ENCODE data around the gene OLA1.

The OLA1 gene

GRCh38 chr2:174072857-174073256 lies 175.5 kb downstream of the OLA1 start:
- no peak for FAIRE-seq

DNA sequence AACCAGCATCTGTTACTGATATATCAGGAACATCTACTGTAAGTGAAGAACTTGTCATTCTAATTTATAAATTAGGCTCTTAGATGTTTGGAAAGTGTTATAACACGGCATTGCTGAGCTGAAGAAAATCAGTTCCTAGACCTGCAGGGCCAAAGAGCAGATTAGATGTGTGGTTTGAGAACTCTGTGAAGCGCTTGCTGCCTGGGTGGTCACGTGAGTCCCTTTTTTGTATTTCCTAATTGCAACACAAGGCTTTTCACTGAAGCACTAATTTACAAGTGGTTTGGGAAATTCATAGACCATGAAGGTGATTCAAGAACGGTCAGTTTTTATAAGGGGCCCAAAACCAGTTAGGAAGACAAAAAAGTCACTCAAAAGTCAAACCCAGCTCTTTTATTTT lies 176.3 kb downstream of the OLA1 start:
- DNase-seq (ENCODE audit: insufficient read length, low spot score): no peak
- FAIRE-seq: no peak

More at GRCh38 chr2:174072857-174073256, 175.5 kb downstream of the OLA1 start:
- no peak for DNase-seq (ENCODE audit: insufficient read length, low spot score)

DNA sequence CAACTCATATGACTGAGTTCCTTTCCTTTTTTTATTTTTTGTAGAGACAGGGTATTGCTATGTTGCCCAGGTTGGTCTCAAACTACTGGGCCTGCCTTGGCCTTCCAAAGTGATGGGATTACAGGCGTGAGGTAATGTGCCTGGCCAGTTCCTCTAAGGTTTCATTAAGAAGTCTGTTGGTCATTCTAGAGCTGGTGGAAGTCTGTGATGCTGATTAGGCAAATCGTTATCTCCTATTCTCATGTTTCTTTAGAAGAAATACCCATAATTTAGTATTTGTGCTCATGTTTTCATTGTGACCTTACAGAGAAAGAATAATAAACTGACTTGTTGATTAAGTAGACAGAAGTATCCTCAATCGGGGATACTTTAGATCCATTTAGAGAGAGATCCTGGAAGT lies 177.0 kb downstream of the OLA1 start:
- DNase-seq (ENCODE audit: insufficient read length, low spot score): no peak
- no peak for FAIRE-seq

GRCh38 chr2:174070281-174070680 lies 178.1 kb downstream of the OLA1 start:
- peak; percentile 69 for FAIRE-seq

DNA sequence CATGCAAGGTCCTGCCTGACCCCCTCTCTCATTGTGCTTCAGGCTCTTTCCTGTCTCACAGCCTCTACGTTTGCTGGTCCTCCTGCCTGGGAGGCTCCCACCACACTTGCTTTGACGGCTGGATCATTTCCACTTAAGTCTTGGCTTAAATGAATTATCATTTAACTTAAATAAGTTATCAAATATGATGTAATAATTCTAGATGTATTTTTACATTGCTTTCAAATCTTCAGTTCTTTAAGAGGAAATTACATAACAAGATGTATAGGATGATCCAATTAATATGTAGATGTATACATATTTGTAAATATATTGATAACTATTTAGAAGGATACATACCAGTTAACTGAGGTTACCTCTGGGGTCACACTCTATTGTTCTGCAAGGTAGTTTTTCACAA lies 180.5 kb downstream of the OLA1 start:
- FAIRE-seq: no peak

More at GRCh38 chr2:174070281-174070680, 178.1 kb downstream of the OLA1 start:
- DNase-seq (ENCODE audit: insufficient read length, low spot score): no peak

GRCh38 chr2:174066871-174067270 lies 181.5 kb downstream of the OLA1 start:
- DNase-seq (ENCODE audit: insufficient read length, low spot score) (no peak), FAIRE-seq (no peak)

More for the DNA sequence above, 180.5 kb downstream of the OLA1 start:
- DNase-seq (ENCODE audit: insufficient read length, low spot score): no peak

DNA sequence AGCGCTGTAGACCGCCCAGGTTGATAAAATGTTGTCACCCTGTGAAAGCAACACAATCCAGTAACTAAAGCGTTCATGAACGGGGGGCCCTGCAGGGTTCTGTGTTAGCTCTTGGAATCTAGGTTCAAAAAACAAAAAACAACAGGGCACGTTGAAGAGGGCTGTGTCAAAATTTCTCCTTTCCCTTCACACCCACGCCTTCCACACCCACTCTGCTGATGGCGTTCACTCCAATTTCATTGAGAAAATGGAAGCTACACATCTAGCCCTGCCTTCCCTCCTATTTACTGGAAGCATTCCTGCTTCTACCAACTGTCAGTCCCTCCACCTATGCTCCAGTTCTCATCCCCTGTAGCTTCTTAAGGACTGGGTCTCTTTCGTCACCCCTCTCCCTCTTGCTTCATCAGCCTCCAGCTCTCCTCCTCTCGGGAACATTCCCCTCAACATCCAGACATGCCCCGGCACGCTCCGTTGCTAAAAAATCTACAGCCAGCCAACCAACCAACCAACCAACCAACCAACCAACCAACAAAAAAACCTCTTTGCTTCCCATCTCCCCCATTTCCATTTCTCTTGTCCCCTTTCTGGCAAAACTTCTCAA lies 184.7 kb downstream of the OLA1 start:
- DNase-seq (ENCODE audit: insufficient read length, low spot score): no peak
- no peak for FAIRE-seq

- FAIRE-seq: no peak
- no peak for DNase-seq (ENCODE audit: insufficient read length, low spot score)
These were observed 185.4 kb downstream of the OLA1 start for GRCh38 chr2:174062934-174063333.

DNA sequence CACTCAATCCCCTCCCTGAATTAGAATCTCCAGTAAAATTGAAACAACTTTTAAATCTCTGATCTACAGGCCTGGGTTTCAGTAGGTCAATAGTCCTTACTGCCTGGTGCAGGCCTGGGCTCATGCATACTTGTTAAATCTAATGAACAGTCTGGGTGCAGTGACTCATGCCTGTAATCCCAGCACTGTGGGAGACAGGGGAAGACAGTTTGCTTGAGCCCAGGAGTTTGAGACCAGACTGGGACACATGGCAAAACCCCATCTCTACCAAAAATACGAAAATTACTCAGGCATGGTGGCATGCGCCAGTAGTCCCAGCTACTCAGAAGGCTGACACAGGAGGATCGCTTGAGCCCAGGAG lies 188.5 kb downstream of the OLA1 start:
- FAIRE-seq: no peak
- no peak for DNase-seq (ENCODE audit: insufficient read length, low spot score)

GRCh38 chr2:174059178-174059883 lies 189.0 kb downstream of the OLA1 start:
- DNase-seq (ENCODE audit: insufficient read length, low spot score) (no peak), FAIRE-seq (no peak)

DNA sequence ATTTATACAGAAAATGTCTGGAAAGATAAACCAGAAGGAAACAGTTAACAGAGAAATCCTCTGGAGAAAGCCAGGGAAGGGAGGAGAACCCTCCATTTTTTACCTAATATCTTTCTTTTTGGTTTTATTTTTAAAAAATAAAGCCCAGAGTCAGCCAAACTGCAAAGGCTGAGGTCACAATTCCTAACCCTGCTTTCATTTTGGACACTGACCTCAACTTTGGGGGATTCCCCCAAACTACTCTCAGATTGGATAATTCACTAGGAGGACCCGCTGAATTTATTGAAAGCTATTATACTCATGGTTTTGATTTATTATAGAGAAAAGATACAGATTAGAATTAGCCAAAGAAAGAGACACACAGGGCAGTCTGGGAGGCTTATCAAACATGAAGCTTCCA lies 189.9 kb downstream of the OLA1 start:
- FAIRE-seq: no peak
- no peak for DNase-seq (ENCODE audit: insufficient read length, low spot score)

DNA sequence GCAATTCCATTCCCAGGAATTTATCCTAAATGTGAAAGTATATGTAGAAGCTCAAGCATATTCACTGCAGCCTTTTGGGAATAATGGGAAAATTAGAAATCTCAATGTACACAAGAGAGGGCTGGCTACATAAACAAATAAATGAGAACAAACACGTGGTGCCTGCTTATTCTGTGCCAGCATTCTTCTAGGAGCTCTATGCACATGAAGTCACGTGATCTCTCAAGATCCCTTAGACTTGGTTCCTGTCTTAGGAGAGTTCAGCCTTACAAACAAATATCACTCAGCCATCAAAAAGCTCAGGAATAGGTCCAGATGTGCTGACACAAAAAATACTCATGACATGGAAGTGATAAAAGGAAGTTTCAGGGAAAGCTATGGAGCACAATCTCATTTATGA lies 190.3 kb downstream of the OLA1 start:
- no peak for FAIRE-seq
- no peak for DNase-seq (ENCODE audit: insufficient read length, low spot score)

- no peak for FAIRE-seq
- DNase-seq (ENCODE audit: insufficient read length, low spot score): no peak
These were observed 193.4 kb downstream of the OLA1 start for GRCh38 chr2:174054926-174055325.

- DNase-seq (ENCODE audit: insufficient read length, low spot score) (no peak), FAIRE-seq (peak; percentile 54)
These were observed 194.8 kb downstream of the OLA1 start for GRCh38 chr2:174053355-174054151.

- FAIRE-seq: no peak
- no peak for DNase-seq (ENCODE audit: insufficient read length, low spot score)
These were observed 195.8 kb downstream of the OLA1 start for GRCh38 chr2:174052584-174052976.

- DNase-seq (ENCODE audit: insufficient read length, low spot score) (peak; percentile 55), FAIRE-seq (peak; percentile 64)
These were observed 196.4 kb downstream of the OLA1 start for GRCh38 chr2:174051741-174052583.

DNA sequence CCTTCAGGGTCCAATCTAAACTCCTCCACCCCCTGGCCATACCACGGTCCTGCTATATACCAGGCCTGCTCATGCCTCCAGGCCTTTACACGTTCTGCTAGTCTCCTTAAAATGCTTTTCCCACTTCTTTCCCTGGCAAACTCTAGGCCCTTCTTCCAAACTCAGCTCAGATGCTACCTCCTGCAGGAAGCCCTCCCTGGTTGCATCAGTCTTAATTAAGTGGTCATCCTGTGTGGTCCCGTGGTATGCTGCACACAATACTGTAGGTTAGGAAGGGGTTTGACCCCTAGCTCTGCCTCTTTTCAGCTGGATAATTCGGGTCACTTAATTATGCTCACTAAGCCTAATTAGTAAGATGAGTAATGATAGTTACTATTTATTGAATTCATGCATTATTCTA lies 197.3 kb downstream of the OLA1 start:
- DNase-seq (ENCODE audit: insufficient read length, low spot score) (no peak), FAIRE-seq (peak; percentile 4)

GRCh38 chr2:174049895-174050294 lies 198.4 kb downstream of the OLA1 start:
- DNase-seq (ENCODE audit: insufficient read length, low spot score) (no peak), FAIRE-seq (no peak)

- no peak for DNase-seq (ENCODE audit: insufficient read length, low spot score)
- FAIRE-seq: no peak
These were observed 200.1 kb downstream of the OLA1 start for GRCh38 chr2:174048243-174048642.

GRCh38 chr2:174047746-174048145 lies 200.6 kb downstream of the OLA1 start:
- FAIRE-seq (no peak), DNase-seq (ENCODE audit: insufficient read length, low spot score) (no peak)

- FAIRE-seq (no peak), DNase-seq (ENCODE audit: insufficient read length, low spot score) (no peak)
These were observed 202.2 kb downstream of the OLA1 start for GRCh38 chr2:174046172-174046571.
